DOHH2 (cell line): ENCODE results near the gene SLC39A11.

ENCODE experiments used
- CTCF ChIP-seq: fragments of 200-600 bp; sonication (generic); IDR thresholded peaks from one replicate; pipeline ENCODE4 v1.5.1; 2014; ENCODE audit warnings: antibody characterized with exemption, mild to moderate bottlenecking, low read depth, low read length; ENCODE audit not compliant: poor library complexity, severe bottlenecking
- EZH2phosphoT487 ChIP-seq: fragments of 200-600 bp; sonication (generic); IDR thresholded peaks from 2 replicates; pipeline ENCODE4 v1.6.1; 2017; ENCODE audit warnings: borderline replicate concordance, mild to moderate bottlenecking, antibody characterized with exemption, low read length, moderate library complexity, mixed read lengths

GRCh38 chr17:72747501-72747900 is 345.0 kb downstream of the SLC39A11 start:
- TF ChIP-seq EZH2phosphoT487 = no peak
- TF ChIP-seq CTCF = no peak
